Hypothalamus (tissue), 51 donors: ENCODE measurements around the gene MAP1A.
A peak's percentile ranks its signal among the peaks of the same experiment; 100 is the strongest.
"Not testable (repeated sequence)": the region's sequence is repeated elsewhere in the genome, so short reads cannot be mapped to it uniquely, and the experiment has no call there.

Source experiments
- DNase-seq, 51 donors: peaks; one replicate each; lab custom pipeline; 2025; lab: John Stamatoyannopoulos, UW

The MAP1A gene

GRCh38 chr15:43528542-43529007 is 11.2 kb downstream of the MAP1A start:
- no peak for DNase-seq

DNA sequence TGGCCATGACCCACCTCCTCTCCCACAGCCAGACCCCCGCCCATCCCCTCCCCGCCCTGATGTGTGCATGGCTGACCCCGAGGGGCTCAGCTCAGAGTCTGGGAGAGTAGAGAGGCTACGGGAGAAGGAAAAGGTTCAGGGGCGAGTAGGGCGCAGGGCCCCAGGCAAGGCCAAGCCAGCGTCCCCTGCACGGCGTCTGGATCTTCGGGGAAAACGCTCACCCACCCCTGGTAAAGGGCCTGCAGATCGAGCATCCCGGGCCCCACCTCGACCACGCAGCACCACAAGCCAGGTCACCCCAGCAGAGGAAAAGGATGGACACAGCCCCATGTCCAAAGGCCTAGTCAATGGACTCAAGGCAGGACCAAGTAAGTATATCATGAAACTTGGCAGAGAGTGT is 11.7 kb downstream of the MAP1A start:
- DNase-seq, result no peak

GRCh38 chr15:43529587-43530345 is 12.4 kb downstream of the MAP1A start:
- peak in 1 of 51 donors; percentile 41 for DNase-seq

DNA sequence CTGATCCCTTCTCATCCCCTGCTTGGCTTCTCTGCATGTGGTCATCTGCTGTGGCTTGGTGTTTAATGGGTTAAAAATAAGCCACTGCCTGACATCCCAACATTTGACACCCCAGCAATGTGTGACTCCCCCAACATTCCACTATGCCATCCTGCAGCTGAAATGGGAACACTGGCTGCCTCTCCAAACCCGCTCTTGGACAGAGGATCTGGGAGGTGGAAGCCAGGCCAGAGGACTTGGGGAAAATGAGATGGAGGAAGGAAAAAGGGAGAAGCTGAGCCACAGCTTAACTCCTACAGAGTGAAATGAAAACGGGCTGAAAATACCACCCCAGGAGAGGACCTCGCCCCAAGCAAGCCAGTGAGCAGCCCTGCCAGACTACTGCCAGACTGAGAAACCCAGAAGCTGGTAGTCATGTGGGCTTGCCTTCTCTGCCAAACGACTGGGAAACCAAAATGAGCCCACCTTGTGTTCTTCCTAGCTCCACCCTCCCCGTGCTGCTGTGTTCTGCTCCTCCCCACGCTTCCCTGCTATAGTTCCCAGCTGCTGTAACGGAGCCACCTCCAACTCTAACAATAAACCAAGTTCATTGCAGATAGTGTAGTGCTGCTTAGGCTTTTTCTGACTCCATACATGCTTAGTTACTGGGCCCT is 13.7 kb downstream of the MAP1A start:
- peak in 2 of 51 donors; percentile 49 to 51 for DNase-seq

DNA sequence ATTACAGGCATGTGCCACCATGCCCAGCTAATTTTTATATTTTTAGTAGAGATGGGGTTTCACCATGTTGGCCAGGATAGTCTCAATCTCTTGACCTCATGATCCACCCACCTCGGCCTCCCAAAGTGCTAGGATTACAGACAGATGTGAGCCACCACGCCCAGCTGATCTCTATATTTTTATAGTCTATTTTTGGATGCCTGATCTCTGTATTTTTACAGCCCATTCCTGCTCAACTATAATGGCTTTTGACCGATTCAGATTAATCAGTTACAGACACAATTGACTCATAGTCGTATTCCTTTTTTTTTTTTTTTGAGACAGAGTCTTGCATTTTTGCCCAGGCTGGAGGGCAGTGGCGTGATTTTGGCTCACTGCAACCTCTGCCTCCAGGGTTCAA is 15.4 kb downstream of the MAP1A start:
- DNase-seq, result not testable (repeated sequence)

DNA sequence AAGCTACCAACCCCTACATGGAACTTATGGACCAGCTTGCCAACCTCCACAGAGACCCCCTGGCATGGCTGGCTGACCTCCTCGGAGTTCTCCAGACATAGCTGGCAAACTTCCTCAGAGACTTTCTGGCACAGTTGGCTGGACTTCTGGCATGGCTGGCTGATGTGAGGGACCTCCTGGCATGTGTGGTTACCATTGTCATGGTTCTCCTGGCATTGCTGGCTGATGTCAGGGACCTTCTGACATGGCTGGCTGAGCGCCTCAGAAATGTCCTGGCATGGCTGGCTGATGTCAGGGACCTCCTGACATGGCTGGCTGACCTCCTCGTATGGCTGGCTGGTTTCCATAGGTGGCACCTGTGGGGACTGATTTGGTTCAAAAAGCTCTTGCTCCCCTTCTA is 17.5 kb downstream of the MAP1A start:
- no peak for DNase-seq

- no peak for DNase-seq
Observed at GRCh38 chr15:43538091-43538490, 20.7 kb downstream of the MAP1A start.

DNA sequence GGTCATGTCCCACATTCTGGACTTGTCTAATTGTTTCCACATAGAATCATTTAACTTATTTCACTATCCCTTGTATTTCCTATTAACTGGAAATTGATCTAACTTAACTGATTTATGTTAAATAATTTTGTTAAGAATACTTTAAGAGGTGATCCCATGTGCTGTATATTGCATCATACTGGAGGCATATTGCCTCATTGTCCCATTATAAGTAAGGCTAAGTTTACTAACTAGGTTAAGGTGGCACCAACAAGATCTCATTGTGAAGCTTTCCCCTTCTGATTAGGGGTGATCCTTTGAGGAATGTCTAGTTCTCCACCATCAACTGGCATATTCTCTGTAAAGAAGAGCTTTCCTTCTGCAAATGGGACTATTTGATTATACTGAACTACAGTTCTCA is 24.4 kb downstream of the MAP1A start:
- DNase-seq, result no peak

GRCh38 chr15:43544266-43544665 is 26.9 kb downstream of the MAP1A start:
- no peak for DNase-seq

DNA sequence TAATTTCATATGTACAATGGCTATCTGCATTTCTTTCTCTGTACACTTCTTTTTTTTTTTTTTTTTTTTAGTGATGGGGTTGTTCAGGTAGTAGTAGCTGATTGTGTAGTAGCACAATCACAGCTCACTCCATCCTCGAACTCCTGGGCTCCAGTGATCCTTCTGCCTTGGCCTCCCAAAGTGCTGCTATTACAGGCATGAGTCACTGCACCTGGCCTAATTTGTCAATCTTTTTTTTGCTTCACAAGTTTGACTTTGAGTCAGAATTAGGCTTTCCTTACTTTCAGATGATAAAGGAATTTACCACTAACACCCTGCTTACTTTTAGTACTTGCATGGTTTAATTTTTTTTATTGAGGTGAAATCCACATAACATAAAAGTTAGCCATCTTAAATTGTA is 28.0 kb downstream of the MAP1A start:
- DNase-seq, result no peak

GRCh38 chr15:43547539-43547938 is 30.1 kb downstream of the MAP1A start:
- no peak for DNase-seq

GRCh38 chr15:43550527-43551363 is 33.3 kb downstream of the MAP1A start:
- DNase-seq, result no peak

- DNase-seq, result no peak
Observed at GRCh38 chr15:43552256-43552655, 34.8 kb downstream of the MAP1A start.

DNA sequence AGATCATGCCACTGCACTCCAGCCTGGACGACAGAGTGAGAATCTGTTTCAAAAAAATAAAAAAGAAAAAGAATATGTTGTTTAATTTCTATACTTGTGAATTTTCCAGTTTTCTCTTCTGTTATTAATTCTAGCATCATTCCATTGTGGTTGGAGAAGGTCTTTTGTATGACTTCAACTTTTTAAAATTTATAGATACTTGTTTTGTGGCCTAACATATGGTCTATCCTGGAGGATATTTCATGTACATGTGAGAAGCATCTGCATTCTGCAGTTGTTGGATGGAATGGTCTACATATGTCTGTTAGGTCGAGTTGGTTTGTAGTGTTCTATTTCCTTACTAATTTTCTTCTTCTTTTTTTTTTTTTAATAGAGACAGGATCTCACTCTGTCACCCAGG is 35.6 kb downstream of the MAP1A start:
- DNase-seq, result no peak

DNA sequence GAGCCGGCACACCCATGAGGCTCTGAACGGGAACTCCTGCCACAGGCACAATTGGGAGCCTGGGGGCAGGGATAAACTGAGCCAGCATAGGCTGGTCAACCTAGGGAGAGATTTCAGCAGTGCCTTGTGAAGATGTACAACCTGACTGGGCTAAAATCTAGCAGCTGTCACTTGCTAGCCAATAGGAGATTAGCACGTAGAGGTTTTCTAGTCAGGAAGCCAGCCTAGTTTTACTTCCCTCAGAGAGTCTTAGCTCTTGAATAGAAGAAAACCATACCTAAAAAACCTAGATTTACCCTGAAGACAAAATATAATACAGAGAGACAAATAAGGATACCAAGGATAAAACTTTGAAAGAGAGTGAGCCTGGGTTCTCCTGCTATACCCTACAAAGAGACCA is 45.3 kb downstream of the MAP1A start:
- DNase-seq, result not testable (repeated sequence)

DNA sequence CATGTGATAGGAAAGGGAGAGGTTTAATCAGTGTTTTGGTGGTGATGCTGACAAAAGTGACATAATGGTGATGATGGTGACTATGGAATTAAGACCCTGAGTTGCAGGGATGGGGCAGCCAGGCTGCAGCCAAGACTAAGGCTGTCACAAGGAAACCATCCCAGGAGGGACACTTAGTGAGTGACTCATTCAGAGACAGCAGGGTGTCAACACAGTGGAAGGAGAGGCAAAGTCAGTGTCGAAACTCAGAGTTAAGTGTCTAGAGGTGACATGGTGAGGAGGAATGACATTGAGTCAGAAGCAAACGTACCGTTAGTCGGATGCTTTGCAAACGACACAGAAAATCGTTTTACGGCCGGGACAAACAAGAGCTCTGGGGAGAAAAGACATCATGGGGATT is 46.4 kb downstream of the MAP1A start:
- DNase-seq, result not testable (repeated sequence)

- not testable (repeated sequence) for DNase-seq
Observed at GRCh38 chr15:43566615-43567014, 49.2 kb downstream of the MAP1A start.

DNA sequence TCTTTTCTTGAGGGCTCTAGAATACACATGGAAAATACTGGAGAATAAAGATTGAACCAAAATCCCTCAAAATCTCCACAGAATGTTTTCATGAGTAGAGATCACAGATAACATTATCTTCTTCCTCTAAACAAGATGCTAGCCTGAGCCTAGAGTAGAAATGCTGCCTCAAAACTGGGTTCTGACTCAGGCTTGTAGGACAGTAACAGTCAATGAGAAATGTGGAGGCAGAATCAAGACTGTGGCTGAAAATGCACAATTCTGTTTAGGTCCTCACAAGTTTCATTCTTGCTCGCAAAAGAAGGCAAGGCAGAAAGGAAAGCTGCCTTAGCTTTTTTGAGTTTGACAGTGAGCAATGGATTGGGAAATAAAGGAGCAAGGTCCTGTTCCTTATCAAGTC is 57.2 kb downstream of the MAP1A start:
- DNase-seq, result not testable (repeated sequence)
